PC-9 (cell line): ENCODE data around the gene SMC3. TPM values are rescaled to one million over a fixed set of nuclear protein-coding genes. Genes with fewer than 3 reads are reported as not detected.

Source experiments
- BruUV-seq: library from RNA; stranded (reverse); fragments of 400-500 nt; replicated peaks from 2 replicates; lab custom pipeline; 2021; lab: Mats Ljungman, UMichigan
- CTCF ChIA-PET: fragments of 300-600 bp; sonication (Branson Sonifier 250); formaldehyde crosslinking; loops from one replicate; lab custom pipeline; 2022; ENCODE audit warnings: antibody characterized with exemption; lab: Charles Lee
- POLR2A ChIA-PET: fragments of 300-600 bp; sonication (Branson Sonifier 250); formaldehyde crosslinking; loops from one replicate; lab custom pipeline; 2022; ENCODE audit warnings: antibody characterized with exemption; ENCODE audit not compliant: unreplicated experiment; lab: Charles Lee
- DNase-seq, 2 experiments: peaks; one replicate each; pipeline versions ENCODE4 v3.0.0 to v3.0.0-alpha.2; 2015 to 2022; ENCODE audit warnings: mixed read lengths in 1 of 2
- H2AFZ ChIP-seq: fragments of 200-600 bp; sonication (generic); 2 replicates; pipeline ENCODE4 v1.8.1; 2017; ENCODE audit warnings: antibody characterized with exemption
- H3F3A ChIP-seq: fragments of 200-600 bp; sonication (generic); 2 replicates; pipeline ENCODE4 v1.8.1; 2017; ENCODE audit warnings: antibody characterized with exemption, mild to moderate bottlenecking, low read depth; ENCODE audit not compliant: insufficient read depth
- H3K27ac ChIP-seq: fragments of 200-600 bp; sonication (generic); 2 replicates; pipeline ENCODE4 v1.6.1; 2016; ENCODE audit warnings: mixed run types
- H3K27me3 ChIP-seq: fragments of 200-600 bp; sonication (generic); 2 replicates; pipeline ENCODE4 v1.6.1; 2016; ENCODE audit warnings: low read depth, mixed run types; ENCODE audit not compliant: insufficient read depth
- H3K36me3 ChIP-seq: fragments of 200-600 bp; sonication (generic); 2 replicates; pipeline ENCODE4 v1.6.1; 2016; ENCODE audit warnings: low read depth, mixed run types
- H3K4me1 ChIP-seq: fragments of 200-600 bp; sonication (generic); replicated peaks from 2 replicates; pipeline ENCODE4 v1.6.1; 2016; ENCODE audit warnings: mixed run types; ENCODE audit not compliant: insufficient read depth
- H3K4me2 ChIP-seq: fragments of 200-600 bp; sonication (generic); 2 replicates; pipeline ENCODE4 v1.6.1; 2017; ENCODE audit warnings: mixed run types
- H3K4me3 ChIP-seq: fragments of 200-600 bp; sonication (generic); 2 replicates; pipeline ENCODE4 v1.6.1; 2016; ENCODE audit warnings: mixed run types
- H3K79me2 ChIP-seq: fragments of 200-600 bp; sonication (generic); 2 replicates; pipeline ENCODE4 v1.6.1; 2017; ENCODE audit warnings: low read depth, mixed run types
- H3K9me2 ChIP-seq: fragments of 200-600 bp; sonication (generic); 2 replicates; pipeline ENCODE4 v1.8.1; 2017; ENCODE audit warnings: mild to moderate bottlenecking; ENCODE audit not compliant: insufficient read depth
- H3K9me3 ChIP-seq: fragments of 200-600 bp; sonication (generic); 2 replicates; pipeline ENCODE4 v1.8.1; 2016; ENCODE audit warnings: low read depth; ENCODE audit not compliant: insufficient read depth
- H4K20me1 ChIP-seq: fragments of 200-600 bp; sonication (generic); 2 replicates; pipeline ENCODE4 v1.8.1; 2017; ENCODE audit not compliant: insufficient read depth
- EZH2 ChIP-seq: fragments of 200-600 bp; sonication (generic); IDR thresholded peaks from 2 replicates; pipeline ENCODE4 v1.8.0; 2017; ENCODE audit warnings: antibody characterized with exemption, low read depth
- intact Hi-C: fragments of 100-400 bp; cut with micrococcal nuclease; formaldehyde crosslinking; loops from one replicate; pipeline ENCODE4 v1.10.0; 2022; ENCODE audit not compliant: unreplicated experiment
- total RNA-seq: library from RNA; stranded (reverse); gene quantifications from 2 replicates; pipeline ENCODE4 v1.2.3, GENCODE V29; 2021
- TF ChIP-seq, protein P1 (sequence below): fragments of 200-600 bp; sonication (generic); conservative IDR thresholded peaks from 2 replicates; pipeline ENCODE4 v1.6.1; 2017; ENCODE audit warnings: mixed run types, antibody characterized with exemption, mild to moderate bottlenecking, moderate library complexity

Gene SMC3
- total RNA-seq, 1 experiment from 2014 or later = 31.2 TPM

DNA sequence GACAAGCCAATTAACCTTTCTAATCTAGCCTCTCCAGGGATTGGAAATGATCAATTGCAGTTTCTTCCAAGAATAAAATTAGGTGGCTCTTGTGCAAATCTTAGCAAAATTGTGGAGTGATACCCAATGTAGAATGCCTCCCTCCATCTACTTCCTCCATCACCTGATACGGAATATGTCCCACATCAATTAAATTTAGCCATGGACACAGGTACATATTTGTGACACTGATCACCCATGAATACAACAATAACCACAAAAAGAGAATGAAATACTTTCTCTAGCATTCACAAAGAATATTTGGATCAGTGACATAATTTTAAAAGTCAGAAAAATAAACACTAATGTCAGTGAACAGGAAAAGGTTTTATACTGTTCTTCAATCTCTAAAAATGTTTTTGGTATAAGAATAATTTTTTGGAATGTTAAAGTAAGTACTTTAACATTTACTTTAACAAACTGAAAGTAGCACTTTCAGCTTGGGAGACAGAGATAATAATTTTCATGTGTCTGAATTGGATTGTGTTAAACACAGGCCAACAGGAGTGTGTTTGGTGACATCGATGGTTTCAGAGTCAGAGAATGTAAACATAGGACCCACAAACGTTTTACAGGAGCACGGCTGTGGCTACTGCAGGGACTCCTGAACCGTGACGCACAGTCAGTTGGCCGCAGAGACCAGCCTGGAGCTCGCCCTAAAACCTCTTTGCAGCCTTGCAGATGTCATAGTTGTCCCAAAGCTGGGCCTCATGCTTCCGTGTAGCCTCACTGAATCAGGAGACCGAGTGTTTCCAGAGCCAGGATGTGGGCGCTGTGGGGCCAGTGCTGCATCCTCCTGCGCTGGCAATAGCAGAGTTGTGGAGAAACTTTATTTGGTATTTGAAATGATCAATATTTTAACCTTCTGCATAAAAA is 83.8 kb downstream of the SMC3 start:
- DNase-seq = no peak
- H3K36me3 ChIP-seq = no peaks in the 10 kb centered on the region
- intact Hi-C loops = no loop called here
- CTCF ChIA-PET = no interaction called here
- no peak overlapping the region for H3K4me2 ChIP-seq
- H4K20me1 ChIP-seq = no peaks in the 10 kb centered on the region
- no peaks in the 10 kb centered on the region for H3K9me3 ChIP-seq
- TF ChIP-seq EZH2 = no peak
- TF ChIP-seq, protein P1, sequence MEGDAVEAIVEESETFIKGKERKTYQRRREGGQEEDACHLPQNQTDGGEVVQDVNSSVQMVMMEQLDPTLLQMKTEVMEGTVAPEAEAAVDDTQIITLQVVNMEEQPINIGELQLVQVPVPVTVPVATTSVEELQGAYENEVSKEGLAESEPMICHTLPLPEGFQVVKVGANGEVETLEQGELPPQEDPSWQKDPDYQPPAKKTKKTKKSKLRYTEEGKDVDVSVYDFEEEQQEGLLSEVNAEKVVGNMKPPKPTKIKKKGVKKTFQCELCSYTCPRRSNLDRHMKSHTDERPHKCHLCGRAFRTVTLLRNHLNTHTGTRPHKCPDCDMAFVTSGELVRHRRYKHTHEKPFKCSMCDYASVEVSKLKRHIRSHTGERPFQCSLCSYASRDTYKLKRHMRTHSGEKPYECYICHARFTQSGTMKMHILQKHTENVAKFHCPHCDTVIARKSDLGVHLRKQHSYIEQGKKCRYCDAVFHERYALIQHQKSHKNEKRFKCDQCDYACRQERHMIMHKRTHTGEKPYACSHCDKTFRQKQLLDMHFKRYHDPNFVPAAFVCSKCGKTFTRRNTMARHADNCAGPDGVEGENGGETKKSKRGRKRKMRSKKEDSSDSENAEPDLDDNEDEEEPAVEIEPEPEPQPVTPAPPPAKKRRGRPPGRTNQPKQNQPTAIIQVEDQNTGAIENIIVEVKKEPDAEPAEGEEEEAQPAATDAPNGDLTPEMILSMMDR = no peak
- H3K27ac ChIP-seq = no peak overlapping the region
- no peaks in the 10 kb centered on the region for H3K4me1 ChIP-seq
- no peak overlapping the region for H3K4me3 ChIP-seq
- H3K79me2 ChIP-seq = no peaks in the 10 kb centered on the region
- POLR2A ChIA-PET = no interaction called here
- H2AFZ ChIP-seq = no peak overlapping the region
- no TSS peak for BruUV-seq
- no peaks in the 10 kb centered on the region for H3K27me3 ChIP-seq
- no peaks in the 10 kb centered on the region for H3F3A ChIP-seq
- no peaks in the 10 kb centered on the region for H3K9me2 ChIP-seq

DNA sequence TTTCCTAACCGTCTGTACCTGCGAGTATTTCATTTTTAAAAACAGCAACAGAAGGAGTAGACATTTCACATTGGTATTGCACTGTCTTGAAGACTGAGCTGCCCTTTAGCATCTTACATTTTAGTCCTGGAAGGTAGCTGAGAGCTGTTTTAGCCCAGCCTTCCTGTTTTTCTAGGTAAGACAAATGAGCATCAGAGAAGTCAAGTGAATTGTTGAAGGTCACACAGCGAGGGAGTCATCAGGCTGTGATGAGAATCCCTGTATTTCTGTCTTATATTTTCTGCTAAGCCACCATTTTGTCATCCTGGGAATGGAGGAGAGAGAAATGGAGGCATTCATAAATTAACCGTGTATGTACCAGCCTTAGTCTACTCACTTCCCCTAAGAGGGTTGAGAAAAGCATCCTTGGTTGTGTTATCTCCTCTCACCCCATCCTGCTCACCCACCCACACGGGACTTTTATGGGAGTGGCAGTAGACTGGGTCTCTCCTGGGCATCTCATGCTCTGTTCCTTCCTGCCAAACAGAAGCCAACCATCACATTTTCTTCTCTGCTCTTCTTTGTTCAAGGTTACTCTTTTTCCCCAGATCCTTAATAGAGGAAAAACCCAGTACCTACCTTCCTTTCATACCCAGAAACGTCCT is 85.1 kb downstream of the SMC3 start:
- Histone ChIP-seq H3K4me1 (no peaks in the 10 kb centered on the region), H3K9me2 (no peaks in the 10 kb centered on the region), H3K79me2 (no peaks in the 10 kb centered on the region), H3K27me3 (no peaks in the 10 kb centered on the region), H3K4me2 (no peak overlapping the region), H3K27ac (no peak overlapping the region), H3K4me3 (no peak overlapping the region), H3F3A (no peaks in the 10 kb centered on the region), H3K9me3 (no peaks in the 10 kb centered on the region), H3K36me3 (no peaks in the 10 kb centered on the region), H2AFZ (no peak overlapping the region), H4K20me1 (no peaks in the 10 kb centered on the region)
- CTCF ChIA-PET = no interaction called here
- intact Hi-C loops = no loop called here
- BruUV-seq = no TSS peak
- DNase-seq = no peak
- POLR2A ChIA-PET = no interaction called here
- TF ChIP-seq EZH2 = no peak
- TF ChIP-seq, protein P1 = no peak

Other genes starting within 250 kb of the SMC3 start
- gene DUSP5, start 69.8 kb upstream of the SMC3 start, total RNA-seq = 14.2 and 19.0 TPM in 2 replicates
- gene RBM20, start 76.6 kb downstream of the SMC3 start, total RNA-seq = 0.11 and 0.23 TPM in 2 replicates